SJSA1 (cell line): ENCODE results near the gene PCMTD2. TPM values are rescaled to one million over a fixed set of nuclear protein-coding genes. Genes with fewer than 3 reads are reported as not detected.

Experiments
- DNase-seq, 2 experiments: peaks; one replicate each; pipeline ENCODE4 v3.0.0-alpha.2; 2015 to 2020; ENCODE audit warnings: low spot score in 2 of 2, low read depth in 1 of 2
- H3K27ac ChIP-seq: fragments of 250-450 bp; sonication (Bioruptor Pico); 2 replicates; pipeline ENCODE4 v1.5.1; 2020; ENCODE audit warnings: mild to moderate bottlenecking, moderate library complexity
- H3K27me3 ChIP-seq: fragments of 250-450 bp; sonication (Bioruptor Pico); replicated peaks from 2 replicates; pipeline ENCODE4 v1.5.1; 2020; ENCODE audit warnings: mild to moderate bottlenecking, moderate library complexity
- H3K36me3 ChIP-seq: fragments of 250-450 bp; sonication (Bioruptor Pico); 2 replicates; pipeline ENCODE4 v1.5.1; 2020; ENCODE audit warnings: mild to moderate bottlenecking
- H3K4me1 ChIP-seq: fragments of 250-450 bp; sonication (Bioruptor Pico); replicated peaks from 2 replicates; pipeline ENCODE4 v1.6.1; 2021; ENCODE audit warnings: mild to moderate bottlenecking
- H3K4me3 ChIP-seq: fragments of 250-450 bp; sonication (Bioruptor Pico); 2 replicates; pipeline ENCODE4 v1.5.1; 2020; ENCODE audit warnings: mild to moderate bottlenecking
- H3K9me3 ChIP-seq: fragments of 250-450 bp; sonication (Bioruptor Pico); replicated peaks from 2 replicates; pipeline ENCODE4 v1.5.1; 2020; ENCODE audit warnings: mild to moderate bottlenecking
- total RNA-seq: library from RNA; depleted of rRNA; stranded (reverse); fragments of >200 nt; shearing (Covaris generic); gene quantifications from 2 replicates; pipeline ENCODE4 v1.2.3, GENCODE V29; 2014

The PCMTD2 gene
- total RNA-seq, 1 experiment from 2014 or later, result 12.4 TPM

- Histone ChIP-seq H3K9me3 (no peaks in the 10 kb centered on the region), H3K4me3 (no peak overlapping the region), H3K4me1 (no peaks in the 10 kb centered on the region), H3K36me3 (no peaks in the 10 kb centered on the region), H3K27ac (no peak overlapping the region), H3K27me3 (peaks cover 40% of the 10 kb centered on the region)
- DNase-seq, result no peak
Measured at GRCh38 chr20:64219202-64219601, 36.3 kb upstream of the PCMTD2 start.

- H3K9me3 ChIP-seq, result no peaks in the 10 kb centered on the region
- H3K27me3 ChIP-seq, result peaks cover 35% of the 10 kb centered on the region
- DNase-seq, result no peak
- H3K4me1 ChIP-seq, result no peaks in the 10 kb centered on the region
- H3K4me3 ChIP-seq, result no peak overlapping the region
- H3K36me3 ChIP-seq, result no peaks in the 10 kb centered on the region
- no peak overlapping the region for H3K27ac ChIP-seq
Measured at GRCh38 chr20:64219730-64220129, 35.8 kb upstream of the PCMTD2 start.

- H3K27me3 ChIP-seq, result peaks cover 28% of the 10 kb centered on the region
- no peak for DNase-seq
- no peak overlapping the region for H3K27ac ChIP-seq
- no peak overlapping the region for H3K4me3 ChIP-seq
- H3K36me3 ChIP-seq, result no peaks in the 10 kb centered on the region
- no peaks in the 10 kb centered on the region for H3K9me3 ChIP-seq
- H3K4me1 ChIP-seq, result no peaks in the 10 kb centered on the region
Measured at GRCh38 chr20:64220420-64220819, 35.1 kb upstream of the PCMTD2 start.

- Histone ChIP-seq H3K27me3 (peaks cover 22% of the 10 kb centered on the region), H3K9me3 (no peaks in the 10 kb centered on the region), H3K27ac (no peak overlapping the region), H3K4me3 (no peak overlapping the region), H3K4me1 (no peaks in the 10 kb centered on the region), H3K36me3 (no peaks in the 10 kb centered on the region)
- no peak for DNase-seq
Measured at GRCh38 chr20:64220891-64221527, 34.5 kb upstream of the PCMTD2 start.

- DNase-seq, result no peak
- Histone ChIP-seq H3K4me3 (no peak overlapping the region), H3K9me3 (no peaks in the 10 kb centered on the region), H3K36me3 (no peaks in the 10 kb centered on the region), H3K4me1 (no peaks in the 10 kb centered on the region), H3K27me3 (peaks cover 24% of the 10 kb centered on the region; the same call in 1 of the 2 replicates), H3K27ac (no peak overlapping the region)
Measured at GRCh38 chr20:64222291-64222735, 33.2 kb upstream of the PCMTD2 start.

- no peaks in the 10 kb centered on the region for H3K4me1 ChIP-seq
- H3K27ac ChIP-seq, result no peak overlapping the region
- no peaks in the 10 kb centered on the region for H3K36me3 ChIP-seq
- no peak for DNase-seq
- no peak overlapping the region for H3K4me3 ChIP-seq
- no peaks in the 10 kb centered on the region for H3K9me3 ChIP-seq
- peaks cover 25% of the 10 kb centered on the region; the same call in 1 of the 2 replicates for H3K27me3 ChIP-seq
Measured at GRCh38 chr20:64222851-64223525, 32.6 kb upstream of the PCMTD2 start.

GRCh38 chr20:64223526-64224067 is 32.0 kb upstream of the PCMTD2 start:
- Histone ChIP-seq H3K27me3 (0 out of 2 replicates have a peak, but pooled peaks cover 23% of the 10 kb centered on the region), H3K27ac (no peak overlapping the region), H3K4me3 (no peak overlapping the region), H3K4me1 (no peaks in the 10 kb centered on the region), H3K9me3 (no peaks in the 10 kb centered on the region), H3K36me3 (no peaks in the 10 kb centered on the region)
- DNase-seq, result no peak

GRCh38 chr20:64224351-64225170 is 31.0 kb upstream of the PCMTD2 start:
- Histone ChIP-seq H3K27me3 (peaks cover 24% of the 10 kb centered on the region), H3K4me1 (no peaks in the 10 kb centered on the region), H3K27ac (no peak overlapping the region), H3K9me3 (no peaks in the 10 kb centered on the region), H3K4me3 (no peak overlapping the region), H3K36me3 (no peaks in the 10 kb centered on the region)
- DNase-seq, result no peak

- DNase-seq, result no peak
- Histone ChIP-seq H3K36me3 (no peaks in the 10 kb centered on the region), H3K4me1 (no peaks in the 10 kb centered on the region), H3K27me3 (peaks cover 24% of the 10 kb centered on the region), H3K9me3 (no peaks in the 10 kb centered on the region), H3K4me3 (no peak overlapping the region), H3K27ac (no peak overlapping the region)
Measured at GRCh38 chr20:64225171-64225595, 30.4 kb upstream of the PCMTD2 start.

GRCh38 chr20:64225828-64226598 is 29.5 kb upstream of the PCMTD2 start:
- Histone ChIP-seq H3K27ac (no peak overlapping the region), H3K36me3 (no peaks in the 10 kb centered on the region), H3K4me3 (no peak overlapping the region), H3K27me3 (peaks cover 24% of the 10 kb centered on the region), H3K4me1 (no peaks in the 10 kb centered on the region), H3K9me3 (no peaks in the 10 kb centered on the region)
- DNase-seq, result no peak

- no peaks in the 10 kb centered on the region for H3K9me3 ChIP-seq
- H3K27me3 ChIP-seq, result peaks cover 24% of the 10 kb centered on the region
- no peak overlapping the region for H3K4me3 ChIP-seq
- DNase-seq, result no peak
- H3K36me3 ChIP-seq, result no peaks in the 10 kb centered on the region
- no peaks in the 10 kb centered on the region for H3K4me1 ChIP-seq
- H3K27ac ChIP-seq, result no peak overlapping the region
Measured at GRCh38 chr20:64226686-64227580, 28.6 kb upstream of the PCMTD2 start.

GRCh38 chr20:64228086-64228653 is 27.4 kb upstream of the PCMTD2 start:
- no peak for DNase-seq
- H3K36me3 ChIP-seq, result no peaks in the 10 kb centered on the region
- H3K4me1 ChIP-seq, result no peaks in the 10 kb centered on the region
- peaks cover 24% of the 10 kb centered on the region for H3K27me3 ChIP-seq
- no peak overlapping the region for H3K27ac ChIP-seq
- H3K9me3 ChIP-seq, result no peaks in the 10 kb centered on the region
- H3K4me3 ChIP-seq, result no peak overlapping the region
